GM21619 (cell line): ENCODE measurements around the gene IGFBP4.

ENCODE experiments used
- ATAC-seq: cut with Tn5 transposase; IDR thresholded peaks from one replicate; pipeline ENCODE4 v1.9.1; 2021; ENCODE audit not compliant: unreplicated experiment

IGFBP4 gene

DNA sequence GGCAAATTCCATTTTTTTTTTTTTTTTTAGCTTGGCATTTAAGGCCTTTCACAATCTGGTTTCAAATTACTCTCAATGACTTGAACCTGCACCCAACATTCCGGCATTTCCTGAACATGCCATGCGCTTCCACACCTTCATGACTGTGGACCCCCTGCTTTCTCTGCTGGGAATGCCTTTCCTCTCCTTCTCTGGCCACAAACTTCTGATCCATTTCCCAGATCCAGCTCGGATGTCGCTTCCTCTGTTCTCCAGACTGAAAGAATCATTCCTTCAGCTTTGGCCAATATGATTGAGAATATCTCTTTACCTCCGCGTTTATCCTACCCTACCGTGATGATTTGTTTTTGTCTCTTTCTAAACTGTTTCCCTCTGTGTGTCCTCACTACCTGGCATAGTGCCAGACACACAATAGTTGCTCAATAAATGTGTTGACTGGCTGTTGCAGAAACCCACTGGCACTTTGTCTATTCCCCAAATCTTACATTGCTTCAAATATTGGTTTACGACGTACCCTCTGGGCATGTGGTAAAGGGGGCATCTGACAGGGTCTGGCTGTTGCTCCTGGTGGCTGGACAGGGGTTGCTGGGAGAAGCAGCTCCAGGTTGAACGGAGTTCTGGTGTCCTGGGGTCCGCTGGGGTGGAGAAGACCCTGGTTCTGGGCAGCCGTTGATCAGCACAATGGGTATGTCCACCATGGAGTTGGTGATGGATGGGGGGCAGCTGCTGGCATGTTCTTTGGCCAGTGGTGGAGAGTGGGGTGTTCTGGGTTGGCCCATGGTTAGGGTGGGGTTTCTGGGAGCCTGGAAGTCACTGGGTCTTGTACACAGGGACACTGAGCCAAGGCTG, 43.5 kb downstream of the IGFBP4 start:
- ATAC-seq, result no peak

- ATAC-seq, result no peak
These were observed 44.2 kb downstream of the IGFBP4 start for GRCh38 chr17:40487371-40488020.

DNA sequence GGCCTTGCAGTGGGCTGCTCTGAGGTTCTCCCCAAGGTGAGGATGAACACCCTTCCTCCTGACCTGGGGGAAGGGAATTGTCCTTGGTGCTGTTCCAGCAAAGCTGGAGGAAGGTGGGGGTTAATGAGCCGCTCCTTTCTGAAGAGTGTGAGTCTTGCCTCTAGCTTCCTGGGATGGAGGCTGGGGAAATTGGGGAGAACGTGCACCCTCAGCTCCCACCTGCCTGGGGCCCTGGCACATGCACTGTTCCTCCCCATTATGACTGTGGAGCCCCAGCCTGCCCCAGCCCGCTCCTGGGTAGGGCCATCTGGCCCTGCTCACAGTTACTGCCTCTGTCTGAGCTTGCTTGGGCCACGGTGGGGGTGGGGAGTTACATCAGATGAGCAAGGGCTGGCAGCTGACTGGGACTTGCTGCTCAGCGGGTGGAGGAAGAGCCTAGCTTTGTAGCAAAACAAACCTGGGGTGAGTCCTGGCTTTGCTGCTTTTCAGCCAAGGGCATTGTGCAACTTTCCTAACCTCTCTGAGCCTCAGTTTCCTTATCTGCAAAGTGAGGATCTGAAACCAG, 47.1 kb downstream of the IGFBP4 start:
- no peak for ATAC-seq

DNA sequence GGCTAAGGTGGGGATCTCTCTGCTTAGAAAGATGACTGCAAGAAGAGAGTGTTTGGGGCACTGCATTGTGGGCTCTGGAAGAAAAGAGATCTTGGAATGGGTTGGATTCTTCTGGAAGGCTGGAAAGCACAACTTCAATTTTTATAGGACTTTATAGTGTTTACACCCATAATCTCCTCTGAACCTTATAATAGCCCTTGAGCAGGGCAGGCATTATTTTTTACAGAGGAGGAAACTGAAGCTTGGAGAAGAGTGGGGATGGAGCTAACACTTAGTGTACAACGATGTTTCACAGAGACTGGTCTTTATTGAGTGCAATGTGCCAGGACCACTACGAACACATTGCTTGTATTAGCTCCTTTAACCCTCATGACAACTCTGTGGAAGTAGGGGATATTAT, 47.7 kb downstream of the IGFBP4 start:
- ATAC-seq, result no peak

DNA sequence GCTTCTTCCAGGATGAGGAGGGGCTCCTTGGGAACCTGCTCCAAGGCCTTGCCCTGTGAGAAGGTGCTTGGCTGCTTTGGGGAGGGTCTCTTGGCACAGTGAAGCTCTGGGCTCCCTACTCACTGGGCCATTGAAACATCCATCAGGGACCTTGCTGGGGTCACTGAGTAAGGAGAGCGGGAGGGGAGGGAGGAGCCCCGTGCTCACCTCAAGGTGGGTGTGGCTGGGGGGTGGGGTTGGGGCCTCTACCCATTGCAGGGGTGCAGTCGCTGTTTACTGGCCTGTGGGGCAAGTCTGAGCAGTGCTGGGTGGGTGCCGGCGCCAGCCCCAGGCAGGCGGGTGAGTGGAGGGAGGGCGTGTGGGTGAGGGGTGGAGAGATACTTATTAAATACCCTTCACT, 48.2 kb downstream of the IGFBP4 start:
- no peak for ATAC-seq

- no peak for ATAC-seq
These were observed 50.4 kb downstream of the IGFBP4 start for GRCh38 chr17:40493697-40494096.

DNA sequence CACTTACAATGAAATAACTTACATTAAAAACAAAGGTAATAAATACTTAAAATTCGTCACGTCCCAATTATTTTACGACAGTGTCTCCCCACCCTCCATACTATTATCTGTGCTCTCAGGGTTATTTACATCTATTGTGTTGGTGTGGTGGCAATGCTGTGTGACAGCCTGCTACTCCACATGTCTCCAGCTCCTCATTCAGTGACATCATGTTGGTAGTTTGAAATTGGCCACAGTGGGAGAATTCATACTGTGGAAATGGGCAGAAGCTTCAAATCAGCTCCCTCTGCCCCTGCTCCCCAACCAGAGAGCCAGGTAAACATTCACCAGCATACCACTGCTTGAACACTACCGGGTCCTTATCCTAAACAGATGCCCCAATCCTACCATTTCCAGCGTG, 51.9 kb downstream of the IGFBP4 start:
- no peak for ATAC-seq

- no peak for ATAC-seq
These were observed 52.9 kb downstream of the IGFBP4 start for GRCh38 chr17:40496170-40496569.

GRCh38 chr17:40496634-40497420, 53.6 kb downstream of the IGFBP4 start:
- ATAC-seq, result no peak

GRCh38 chr17:40497695-40498094, 54.4 kb downstream of the IGFBP4 start:
- ATAC-seq, result no peak

DNA sequence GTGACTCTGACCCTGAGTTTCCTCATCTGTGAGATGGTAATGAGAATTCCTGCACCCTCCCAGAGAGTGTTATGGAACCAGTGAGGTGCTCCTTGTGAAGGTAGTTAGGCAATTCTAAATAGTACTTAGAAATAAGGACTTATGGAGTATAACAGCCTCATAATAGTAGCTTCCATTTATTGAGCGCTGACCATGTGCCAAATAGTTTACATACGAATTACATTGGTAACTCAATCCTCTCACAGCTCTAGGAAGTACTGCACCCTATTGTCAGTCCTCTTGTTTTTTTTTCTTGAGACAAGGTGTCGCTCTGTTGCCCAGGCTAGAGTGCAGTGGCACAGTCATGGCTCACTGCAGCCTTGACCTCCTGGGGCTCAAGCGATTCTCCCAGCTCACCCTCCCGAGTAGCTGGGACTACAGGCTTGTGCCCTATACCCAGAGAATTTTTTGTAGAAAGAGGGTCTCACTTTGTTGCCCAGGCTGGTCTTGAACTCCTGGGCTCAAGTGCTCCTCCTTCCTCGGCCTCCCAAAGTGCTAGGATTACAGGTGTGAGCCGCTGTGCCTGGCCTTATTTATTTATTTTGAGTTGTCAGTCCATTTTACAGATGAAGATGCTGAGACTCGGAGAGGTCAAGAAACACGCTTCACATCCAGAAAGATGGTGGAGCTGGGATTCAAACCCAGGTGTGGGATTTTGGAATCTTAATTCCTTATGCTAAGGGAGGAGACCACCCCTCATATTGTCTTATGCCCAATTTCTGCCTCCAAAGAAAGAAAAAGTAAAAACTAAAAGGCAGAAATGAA, 55.2 kb downstream of the IGFBP4 start:
- no peak for ATAC-seq

- no peak for ATAC-seq
These were observed 56.4 kb downstream of the IGFBP4 start for GRCh38 chr17:40499551-40500189.

- ATAC-seq, result no peak
These were observed 56.9 kb downstream of the IGFBP4 start for GRCh38 chr17:40500190-40500589.

DNA sequence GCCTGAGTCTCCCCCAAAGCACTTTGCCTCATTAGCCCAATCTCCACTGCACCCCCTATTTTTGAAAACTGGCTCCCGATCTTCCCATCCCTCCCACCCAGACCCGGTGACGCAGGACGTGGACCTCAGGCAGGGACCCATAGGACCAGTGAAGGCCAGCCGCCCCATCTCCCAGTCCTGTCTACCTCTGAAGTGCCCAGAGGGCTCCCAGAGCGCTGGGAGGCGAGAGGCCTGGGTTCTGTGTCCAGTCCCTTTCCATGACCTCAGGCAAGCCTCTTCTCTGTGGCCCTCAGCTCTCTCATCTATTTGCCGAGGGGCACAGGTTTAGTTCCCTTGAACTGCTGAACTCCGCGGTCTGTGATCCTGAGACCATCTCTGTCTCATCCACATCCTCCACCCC, 57.5 kb downstream of the IGFBP4 start:
- no peak for ATAC-seq

GRCh38 chr17:40501499-40501911, 58.3 kb downstream of the IGFBP4 start, which contains the start of gene TNS4:
TSS of gene TNS4 (minus strand) at chr17:40501623. CDS start at chr17:40496425, 5,198 bp downstream.
- ATAC-seq, result no peak

DNA sequence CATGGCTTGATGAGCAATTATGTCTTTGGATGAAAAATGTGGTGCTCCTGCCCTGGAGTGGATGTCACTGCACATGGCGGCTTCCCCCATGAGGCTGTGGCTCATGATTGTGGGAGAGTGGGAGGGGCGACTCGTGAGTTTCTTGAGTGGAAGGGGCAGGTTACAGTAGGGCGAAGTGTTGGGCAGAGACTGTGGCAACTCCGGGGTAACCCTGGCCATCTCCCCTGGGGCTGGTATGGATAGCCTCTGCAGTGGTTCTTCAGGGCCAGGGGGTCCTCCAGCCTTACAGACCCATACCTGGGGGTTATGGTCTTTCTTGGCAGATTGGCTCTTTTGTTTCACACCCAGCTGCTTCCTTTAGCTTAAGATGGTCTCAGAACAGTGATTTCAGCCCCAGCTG, 59.5 kb downstream of the IGFBP4 start:
- ATAC-seq, result no peak

DNA sequence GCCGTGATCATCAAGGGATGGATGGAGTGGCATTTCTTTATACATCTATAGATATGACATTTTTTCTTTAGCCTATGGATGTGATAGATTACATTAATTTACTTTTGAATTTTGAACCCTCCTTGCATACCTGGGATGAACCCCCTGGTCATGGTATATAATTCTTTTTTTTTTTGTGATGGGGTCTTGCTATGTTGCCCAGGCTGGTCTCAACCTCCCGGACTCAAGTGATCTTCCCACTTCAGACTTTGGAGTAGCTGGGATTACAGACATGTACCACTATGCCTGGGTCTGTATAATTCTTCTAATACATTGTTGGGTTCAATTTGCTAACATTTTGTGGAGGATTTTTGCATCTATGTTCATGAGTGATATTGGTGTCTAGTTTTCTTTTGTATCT, 59.9 kb downstream of the IGFBP4 start:
- no peak for ATAC-seq

GRCh38 chr17:40506786-40507185, 63.5 kb downstream of the IGFBP4 start:
- no peak for ATAC-seq
